ENCODE measurements around the gene SNN.

Gene SNN

DNA sequence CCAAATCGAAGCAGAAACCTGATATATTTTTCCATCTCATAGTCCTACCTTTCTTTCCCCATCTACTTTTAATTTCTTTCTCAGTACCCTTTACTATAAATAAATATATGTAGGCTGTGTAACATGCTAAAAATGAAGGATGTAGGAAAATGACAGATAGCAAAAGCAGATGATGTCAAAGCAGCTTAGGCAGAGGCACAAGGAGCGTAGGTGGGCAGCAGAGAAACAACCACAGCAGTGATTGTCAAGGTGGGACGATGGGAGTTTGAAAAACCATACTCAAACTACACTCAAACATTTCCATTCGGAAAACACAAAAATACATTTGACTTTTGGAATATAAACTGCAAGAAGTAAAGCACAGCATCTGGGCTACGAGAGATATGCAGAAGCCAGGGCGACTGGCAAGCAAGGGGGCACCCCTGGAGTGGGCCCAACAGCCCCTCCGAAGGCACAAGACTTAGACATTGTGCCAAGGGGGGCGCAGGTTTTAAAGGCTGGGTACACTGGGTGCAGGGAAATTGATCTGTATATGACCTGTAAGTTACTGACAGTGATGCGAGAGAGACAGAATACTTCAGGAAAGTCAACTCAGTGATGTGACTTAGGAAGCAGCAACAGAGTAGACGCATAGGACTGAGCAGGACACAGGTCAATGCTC lies 31.1 kb downstream of the SNN start:
- DNase-seq (ENCODE audit: low spot score) = no peak

GRCh38 chr16:11700264-11701029 lies 32.2 kb downstream of the SNN start:
- no peak for DNase-seq (ENCODE audit: low spot score)

DNA sequence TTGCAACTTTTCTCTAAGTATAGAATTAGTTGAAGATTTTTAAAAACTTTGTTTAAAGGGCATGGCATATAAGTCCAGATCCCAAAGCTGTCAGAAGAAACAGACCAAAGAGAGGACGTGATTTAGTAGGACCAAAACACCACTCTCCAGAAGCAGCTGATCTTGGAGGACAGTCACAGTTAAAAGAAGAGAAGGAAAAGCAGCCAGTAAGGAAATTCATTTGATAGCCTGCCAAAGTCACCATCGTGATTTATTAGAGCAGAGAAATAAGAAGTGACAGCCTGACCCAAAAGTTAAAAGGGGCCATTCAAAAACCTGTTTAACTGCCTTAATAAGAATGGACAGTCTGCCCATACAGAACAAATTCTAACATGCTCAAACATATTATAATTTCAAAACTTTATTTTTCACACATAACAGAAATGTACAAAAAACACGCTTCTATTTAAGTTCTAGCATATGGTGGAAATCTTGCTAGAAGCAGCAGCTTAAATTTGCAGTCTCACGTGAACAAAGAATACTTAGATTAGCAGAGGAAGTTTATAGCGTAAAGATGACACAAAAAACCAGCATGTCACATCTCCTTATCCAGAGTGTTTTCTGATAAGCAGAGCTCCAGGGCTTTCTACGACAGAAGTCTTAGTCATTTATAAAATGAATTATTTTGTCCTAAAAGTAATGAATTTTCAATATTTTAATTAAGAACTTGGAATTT lies 37.2 kb downstream of the SNN start:
- DNase-seq (ENCODE audit: low spot score) = no peak

DNA sequence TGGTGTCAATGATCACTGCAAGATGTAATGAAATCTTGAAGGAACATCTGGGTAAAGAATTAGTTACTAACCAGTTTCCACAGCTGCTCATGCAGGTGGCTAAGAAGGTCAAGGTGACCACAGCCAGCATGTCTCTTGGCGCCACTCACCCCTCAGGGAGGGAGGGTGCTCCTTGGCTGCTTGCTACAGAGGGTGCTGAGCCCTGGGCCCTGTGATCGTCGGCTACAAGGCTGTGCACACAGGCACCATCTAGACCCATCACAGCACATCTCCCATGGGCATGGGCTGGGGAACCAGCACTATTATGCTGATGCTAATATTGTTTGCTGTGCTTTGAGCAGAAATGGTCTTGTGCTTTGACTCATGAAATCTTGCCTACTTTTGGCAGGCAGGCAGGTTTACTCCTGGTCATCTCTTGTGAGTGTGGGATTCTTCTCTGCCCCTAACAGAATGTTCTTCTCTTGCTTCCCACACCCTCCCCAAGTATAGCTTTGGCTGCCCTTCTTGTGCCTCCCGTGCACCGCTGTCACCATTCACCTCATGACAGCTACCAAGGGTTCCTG lies 38.0 kb downstream of the SNN start:
- DNase-seq (ENCODE audit: low spot score) = no peak

- DNase-seq (ENCODE audit: low spot score) = no peak
Measured at GRCh38 chr16:11707679-11708197, 39.5 kb downstream of the SNN start.

GRCh38 chr16:11708421-11708820 lies 40.2 kb downstream of the SNN start:
- no peak for DNase-seq (ENCODE audit: low spot score)

DNA sequence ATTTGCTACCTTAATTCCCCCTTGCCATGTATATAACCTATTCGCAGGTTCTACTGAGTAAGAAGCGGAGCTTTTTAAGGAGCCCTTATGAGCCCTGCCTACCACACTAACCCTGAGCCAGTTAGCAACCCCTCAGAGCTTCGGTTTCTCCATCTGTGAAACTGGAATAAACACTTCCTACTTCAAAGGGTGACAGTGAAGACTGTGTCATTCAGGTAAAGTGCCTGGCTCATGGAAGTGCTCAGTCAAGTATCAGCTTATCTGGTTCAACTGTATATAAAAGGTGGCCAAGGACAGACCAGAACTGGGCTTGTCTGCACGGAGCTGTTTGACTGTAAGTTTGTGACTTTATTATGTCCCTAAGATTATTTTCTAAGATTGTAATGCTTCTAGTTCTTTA lies 43.4 kb downstream of the SNN start:
- DNase-seq (ENCODE audit: low spot score) = no peak

GRCh38 chr16:11712122-11712521 lies 43.9 kb downstream of the SNN start:
- no peak for DNase-seq (ENCODE audit: low spot score)

DNA sequence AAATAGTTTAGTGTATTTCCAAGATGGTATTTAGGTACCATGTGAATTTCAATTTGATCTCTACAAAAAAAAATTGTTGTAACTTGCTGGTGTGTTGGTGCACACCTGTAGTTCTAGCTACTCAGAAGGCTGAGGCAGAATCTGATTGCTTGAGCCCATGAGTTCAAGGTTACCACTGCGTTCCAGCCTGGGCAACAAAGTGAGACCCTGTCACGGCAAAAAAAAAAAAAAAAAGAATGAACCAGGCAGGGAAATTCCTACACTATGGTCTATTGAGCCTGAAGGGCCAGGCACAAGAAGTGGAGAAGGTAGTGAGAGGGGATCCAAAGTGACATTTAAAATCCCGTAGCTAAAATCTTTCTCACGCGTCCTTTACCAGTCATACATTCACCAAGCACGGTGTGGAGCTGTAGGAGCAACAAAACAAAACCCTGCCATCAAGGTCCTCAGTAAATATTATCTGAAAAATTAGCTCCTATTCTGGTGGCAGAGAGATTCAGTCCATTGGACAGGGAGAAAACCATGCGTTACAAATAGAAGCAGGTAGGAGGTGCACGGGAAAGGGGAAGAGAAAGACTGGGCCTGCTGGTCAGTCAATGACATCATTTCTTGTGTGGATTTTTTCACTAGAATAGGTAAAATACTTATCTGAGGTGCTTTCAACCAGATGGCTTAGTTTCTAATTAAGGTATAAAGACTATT lies 47.1 kb downstream of the SNN start:
- DNase-seq (ENCODE audit: low spot score) = no peak

- no peak for DNase-seq (ENCODE audit: low spot score)
Measured at GRCh38 chr16:11716336-11716735, 48.1 kb downstream of the SNN start.

GRCh38 chr16:11717811-11718210 lies 49.6 kb downstream of the SNN start:
- DNase-seq (ENCODE audit: low spot score) = no peak

DNA sequence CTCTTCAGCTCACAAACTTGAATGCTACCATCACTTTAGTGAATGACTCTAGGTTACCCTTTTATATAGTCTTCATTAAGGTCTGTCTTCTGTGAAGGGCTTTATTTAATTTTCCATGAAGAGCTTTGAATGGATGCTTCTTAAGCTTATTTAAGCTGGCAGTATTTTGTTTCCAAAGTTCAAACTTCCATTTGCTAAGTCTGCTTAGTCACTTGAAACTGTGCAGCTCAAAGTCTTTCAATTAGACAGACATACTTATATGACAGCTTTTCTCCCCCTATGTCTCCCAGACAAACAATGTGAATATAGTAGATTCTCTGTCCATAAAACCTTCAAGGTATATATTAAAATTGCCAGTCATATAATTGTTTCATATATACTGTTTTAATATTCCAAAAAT lies 50.9 kb downstream of the SNN start:
- DNase-seq (ENCODE audit: low spot score) = no peak

DNA sequence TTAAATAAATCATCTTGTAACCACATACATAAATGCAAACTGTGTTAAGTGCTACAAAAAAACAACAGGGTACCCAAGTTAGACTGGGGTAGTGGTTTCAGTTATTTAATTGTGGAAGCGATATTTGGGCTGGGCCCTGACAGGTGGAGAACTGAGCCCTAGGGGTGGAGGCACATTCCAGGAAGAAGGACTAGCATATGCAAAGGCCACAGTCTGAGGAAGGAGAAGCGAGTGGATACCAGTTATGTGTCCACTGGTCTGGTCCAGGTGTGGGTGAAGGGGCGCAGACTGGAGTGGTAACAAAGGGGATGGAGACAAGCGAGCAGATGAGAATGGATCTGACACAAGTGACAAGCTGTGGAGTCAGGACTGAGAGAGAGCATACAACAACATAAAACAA lies 51.5 kb downstream of the SNN start:
- DNase-seq (ENCODE audit: low spot score) = no peak

DNA sequence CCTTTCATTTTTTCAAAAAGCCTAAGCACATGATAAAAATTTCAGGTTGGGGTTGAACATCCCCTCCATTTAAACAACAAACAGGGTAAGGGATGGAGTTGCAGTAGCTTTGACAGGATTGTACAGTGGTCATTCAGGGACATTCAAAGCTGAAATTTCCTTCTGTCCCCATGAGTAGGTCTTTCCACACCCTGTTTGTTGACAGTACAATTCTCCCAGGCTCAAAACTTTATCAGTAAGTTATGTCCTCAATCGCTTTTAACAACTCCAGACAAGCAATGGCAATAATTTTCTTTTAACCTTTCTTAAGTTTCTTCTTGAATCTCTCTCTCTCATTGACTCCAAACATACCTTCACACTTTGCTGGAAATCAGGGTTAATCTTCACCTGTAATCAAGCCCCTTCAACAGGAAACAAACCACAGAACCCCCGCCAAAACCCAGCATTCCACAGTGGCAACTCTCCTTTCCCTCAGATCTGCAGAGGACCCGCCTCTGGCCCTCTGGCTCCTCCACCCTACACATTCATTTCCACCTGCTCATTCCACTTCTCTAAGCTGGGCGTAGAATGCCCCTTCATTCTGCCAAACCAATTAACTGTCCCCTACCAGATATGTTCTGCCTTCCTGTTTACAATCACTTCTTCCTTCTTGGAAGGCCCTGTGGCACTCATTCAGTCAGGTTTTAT lies 53.7 kb downstream of the SNN start:
- DNase-seq (ENCODE audit: low spot score) = no peak

DNA sequence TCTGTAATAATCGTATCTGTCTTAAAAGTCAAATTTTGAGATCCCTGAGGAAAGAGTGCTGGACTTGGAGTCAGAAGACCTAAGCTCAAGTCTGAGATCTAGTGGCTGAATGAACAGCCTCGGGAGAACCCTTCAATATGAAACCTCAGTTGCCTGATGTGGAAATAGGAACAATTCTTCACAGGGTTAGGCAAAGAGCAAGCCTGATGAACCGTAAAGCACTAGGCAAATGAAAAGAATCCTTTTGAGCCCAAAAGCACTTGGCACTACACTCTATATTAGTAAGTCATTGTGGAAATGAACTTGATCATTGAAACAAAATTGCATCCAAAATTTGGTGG lies 54.2 kb downstream of the SNN start:
- DNase-seq (ENCODE audit: low spot score) = no peak

DNA sequence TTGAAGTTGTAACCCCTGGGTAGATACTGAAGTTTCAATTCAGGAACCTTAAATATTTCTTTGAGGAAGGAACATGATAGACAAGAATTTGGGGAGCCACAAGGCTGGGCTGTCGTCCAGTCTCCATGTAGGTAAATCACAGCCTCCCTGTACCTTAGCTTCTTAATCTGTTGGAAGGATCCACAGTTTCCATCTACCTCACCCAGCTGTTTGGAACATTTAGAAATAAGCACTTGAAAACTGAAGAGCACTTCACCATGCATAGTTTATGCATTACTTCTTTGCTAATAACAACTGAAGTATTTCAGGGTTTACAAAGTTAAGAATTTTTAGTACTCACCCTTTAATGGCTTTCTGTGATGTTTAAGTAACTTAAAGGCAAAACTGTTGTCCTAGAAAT lies 57.2 kb downstream of the SNN start:
- DNase-seq (ENCODE audit: low spot score) = no peak

- no peak for DNase-seq (ENCODE audit: low spot score)
Measured at GRCh38 chr16:11726008-11726407, 57.8 kb downstream of the SNN start.

DNA sequence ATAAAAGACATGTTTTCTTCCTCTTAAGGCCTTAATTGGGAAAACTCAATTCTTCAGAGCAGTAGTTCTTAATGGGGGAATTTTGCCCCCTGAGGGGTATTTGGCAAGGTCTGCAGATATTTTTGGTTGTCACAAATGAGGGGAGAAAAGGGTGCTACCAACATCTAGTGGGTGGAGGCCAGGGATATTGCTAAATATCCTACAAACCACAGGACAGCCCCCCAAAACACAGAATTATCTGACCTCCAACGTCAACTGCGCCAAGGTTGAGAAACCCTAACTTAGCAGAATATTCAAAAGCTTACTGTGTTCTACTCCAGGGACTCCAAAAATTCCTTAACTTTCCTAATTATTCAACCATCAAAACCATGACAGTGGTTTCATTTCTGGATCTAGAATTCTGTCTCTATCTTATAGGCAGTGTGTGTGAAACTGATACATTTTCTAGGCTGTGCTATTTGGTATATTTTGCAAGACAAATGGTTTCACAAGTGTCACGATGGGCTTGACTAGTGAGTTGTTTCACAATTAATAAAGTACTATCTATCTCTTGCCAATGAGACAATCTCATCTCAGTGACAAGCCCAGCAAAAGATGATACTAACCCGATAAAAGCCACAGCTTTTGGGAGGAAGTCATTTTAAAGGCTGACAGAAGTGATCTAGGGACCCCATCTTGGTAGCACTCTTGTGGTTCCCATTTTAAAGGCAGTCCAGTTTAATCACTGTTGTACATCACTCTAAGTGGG lies 59.7 kb downstream of the SNN start:
- no peak for DNase-seq (ENCODE audit: low spot score)
